Measurements from ENCODE around the gene DPYD. TPM values are rescaled to one million over a fixed set of nuclear protein-coding genes. Genes with fewer than 3 reads are reported as not detected.

DPYD gene
- total RNA-seq, 1 experiment from 2014 or later: 0.46 TPM

DNA sequence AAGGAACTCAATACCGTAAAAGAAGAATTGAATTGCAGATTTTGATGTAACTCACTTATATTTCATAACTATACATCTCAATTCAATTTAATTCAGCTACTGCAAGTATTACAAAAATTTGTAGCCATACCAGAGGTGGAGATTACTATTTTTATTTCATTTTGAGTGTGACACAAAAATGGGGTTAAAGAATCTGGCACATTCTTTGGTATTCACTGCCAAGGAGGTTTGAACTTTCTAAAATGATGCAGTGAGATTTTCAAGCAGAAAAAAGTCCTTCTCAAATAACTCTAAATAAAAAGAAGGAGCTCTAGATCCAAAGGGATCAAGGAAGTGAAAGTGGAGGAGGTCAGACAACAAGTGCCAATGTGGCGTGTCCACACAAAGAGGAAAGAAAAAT lies 569.0 kb downstream of the DPYD start:
- DNase-seq (ENCODE audit: low spot score): no peak
- ChIA-PET POLR2A (no interaction called here), CTCF (no interaction called here)
- Mint-ChIP-seq H3K4me3 (no peak overlapping the region), H3K27ac (no peak overlapping the region), H3K4me1 (peaks cover 15% of the 10 kb centered on the region), H3K36me3 (peaks cover 2% of the 10 kb centered on the region; the same call in 1 of the 2 replicates), H3K9me3 (peaks cover 9% of the 10 kb centered on the region), H3K27me3 (ENCODE audit: low read depth) (no peaks in the 10 kb centered on the region)
- ATAC-seq: no peak
- TF ChIP-seq, protein P1, sequence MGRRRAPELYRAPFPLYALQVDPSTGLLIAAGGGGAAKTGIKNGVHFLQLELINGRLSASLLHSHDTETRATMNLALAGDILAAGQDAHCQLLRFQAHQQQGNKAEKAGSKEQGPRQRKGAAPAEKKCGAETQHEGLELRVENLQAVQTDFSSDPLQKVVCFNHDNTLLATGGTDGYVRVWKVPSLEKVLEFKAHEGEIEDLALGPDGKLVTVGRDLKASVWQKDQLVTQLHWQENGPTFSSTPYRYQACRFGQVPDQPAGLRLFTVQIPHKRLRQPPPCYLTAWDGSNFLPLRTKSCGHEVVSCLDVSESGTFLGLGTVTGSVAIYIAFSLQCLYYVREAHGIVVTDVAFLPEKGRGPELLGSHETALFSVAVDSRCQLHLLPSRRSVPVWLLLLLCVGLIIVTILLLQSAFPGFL (CRISPR knock-in tag; IDR thresholded peaks at IDR 0.05; ENCODE audit: borderline replicate concordance): no peak
- TF ChIP-seq, protein P2, sequence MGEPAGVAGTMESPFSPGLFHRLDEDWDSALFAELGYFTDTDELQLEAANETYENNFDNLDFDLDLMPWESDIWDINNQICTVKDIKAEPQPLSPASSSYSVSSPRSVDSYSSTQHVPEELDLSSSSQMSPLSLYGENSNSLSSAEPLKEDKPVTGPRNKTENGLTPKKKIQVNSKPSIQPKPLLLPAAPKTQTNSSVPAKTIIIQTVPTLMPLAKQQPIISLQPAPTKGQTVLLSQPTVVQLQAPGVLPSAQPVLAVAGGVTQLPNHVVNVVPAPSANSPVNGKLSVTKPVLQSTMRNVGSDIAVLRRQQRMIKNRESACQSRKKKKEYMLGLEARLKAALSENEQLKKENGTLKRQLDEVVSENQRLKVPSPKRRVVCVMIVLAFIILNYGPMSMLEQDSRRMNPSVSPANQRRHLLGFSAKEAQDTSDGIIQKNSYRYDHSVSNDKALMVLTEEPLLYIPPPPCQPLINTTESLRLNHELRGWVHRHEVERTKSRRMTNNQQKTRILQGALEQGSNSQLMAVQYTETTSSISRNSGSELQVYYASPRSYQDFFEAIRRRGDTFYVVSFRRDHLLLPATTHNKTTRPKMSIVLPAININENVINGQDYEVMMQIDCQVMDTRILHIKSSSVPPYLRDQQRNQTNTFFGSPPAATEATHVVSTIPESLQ (CRISPR knock-in tag; IDR thresholded peaks at IDR 0.05): no peak
- TF ChIP-seq ZNF263 (CRISPR knock-in tag; IDR thresholded peaks at IDR 0.05; ENCODE audit: low read depth): no peak
- TF ChIP-seq, protein P3, sequence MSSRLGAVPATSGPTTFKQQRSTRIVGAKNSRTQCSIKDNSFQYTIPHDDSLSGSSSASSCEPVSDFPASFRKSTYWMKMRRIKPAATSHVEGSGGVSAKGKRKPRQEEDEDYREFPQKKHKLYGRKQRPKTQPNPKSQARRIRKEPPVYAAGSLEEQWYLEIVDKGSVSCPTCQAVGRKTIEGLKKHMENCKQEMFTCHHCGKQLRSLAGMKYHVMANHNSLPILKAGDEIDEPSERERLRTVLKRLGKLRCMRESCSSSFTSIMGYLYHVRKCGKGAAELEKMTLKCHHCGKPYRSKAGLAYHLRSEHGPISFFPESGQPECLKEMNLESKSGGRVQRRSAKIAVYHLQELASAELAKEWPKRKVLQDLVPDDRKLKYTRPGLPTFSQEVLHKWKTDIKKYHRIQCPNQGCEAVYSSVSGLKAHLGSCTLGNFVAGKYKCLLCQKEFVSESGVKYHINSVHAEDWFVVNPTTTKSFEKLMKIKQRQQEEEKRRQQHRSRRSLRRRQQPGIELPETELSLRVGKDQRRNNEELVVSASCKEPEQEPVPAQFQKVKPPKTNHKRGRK (CRISPR knock-in tag; IDR thresholded peaks at IDR 0.05; ENCODE audit: borderline replicate concordance): no peak
- TF ChIP-seq, protein P4, sequence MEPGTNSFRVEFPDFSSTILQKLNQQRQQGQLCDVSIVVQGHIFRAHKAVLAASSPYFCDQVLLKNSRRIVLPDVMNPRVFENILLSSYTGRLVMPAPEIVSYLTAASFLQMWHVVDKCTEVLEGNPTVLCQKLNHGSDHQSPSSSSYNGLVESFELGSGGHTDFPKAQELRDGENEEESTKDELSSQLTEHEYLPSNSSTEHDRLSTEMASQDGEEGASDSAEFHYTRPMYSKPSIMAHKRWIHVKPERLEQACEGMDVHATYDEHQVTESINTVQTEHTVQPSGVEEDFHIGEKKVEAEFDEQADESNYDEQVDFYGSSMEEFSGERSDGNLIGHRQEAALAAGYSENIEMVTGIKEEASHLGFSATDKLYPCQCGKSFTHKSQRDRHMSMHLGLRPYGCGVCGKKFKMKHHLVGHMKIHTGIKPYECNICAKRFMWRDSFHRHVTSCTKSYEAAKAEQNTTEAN (CRISPR knock-in tag; IDR thresholded peaks at IDR 0.05): no peak

DNA sequence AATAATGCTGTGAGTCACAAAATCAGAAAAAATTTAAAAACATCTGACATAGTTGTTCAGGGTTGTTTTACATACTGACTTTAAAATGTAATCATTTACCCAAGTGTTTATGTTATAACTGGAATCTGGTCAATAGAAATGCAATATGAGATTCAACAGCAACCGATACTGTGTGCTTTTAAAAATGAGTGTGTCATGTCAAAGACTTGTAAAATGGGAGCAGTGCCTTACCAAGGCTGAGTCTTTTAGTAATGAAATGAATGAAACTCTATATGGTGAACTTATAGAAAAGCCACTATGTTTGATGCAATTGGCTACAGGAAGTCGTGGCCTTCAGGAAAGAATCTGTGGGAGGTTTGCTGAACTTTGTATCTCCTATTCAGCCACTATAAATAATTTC lies 570.2 kb downstream of the DPYD start:
- Mint-ChIP-seq H3K27me3 (ENCODE audit: low read depth) (no peaks in the 10 kb centered on the region), H3K4me3 (no peak overlapping the region), H3K36me3 (no peaks in the 10 kb centered on the region), H3K9me3 (peaks cover 4% of the 10 kb centered on the region), H3K27ac (no peak overlapping the region), H3K4me1 (peaks cover 15% of the 10 kb centered on the region)
- POLR2A ChIA-PET: no interaction called here
- TF ChIP-seq, protein P5, sequence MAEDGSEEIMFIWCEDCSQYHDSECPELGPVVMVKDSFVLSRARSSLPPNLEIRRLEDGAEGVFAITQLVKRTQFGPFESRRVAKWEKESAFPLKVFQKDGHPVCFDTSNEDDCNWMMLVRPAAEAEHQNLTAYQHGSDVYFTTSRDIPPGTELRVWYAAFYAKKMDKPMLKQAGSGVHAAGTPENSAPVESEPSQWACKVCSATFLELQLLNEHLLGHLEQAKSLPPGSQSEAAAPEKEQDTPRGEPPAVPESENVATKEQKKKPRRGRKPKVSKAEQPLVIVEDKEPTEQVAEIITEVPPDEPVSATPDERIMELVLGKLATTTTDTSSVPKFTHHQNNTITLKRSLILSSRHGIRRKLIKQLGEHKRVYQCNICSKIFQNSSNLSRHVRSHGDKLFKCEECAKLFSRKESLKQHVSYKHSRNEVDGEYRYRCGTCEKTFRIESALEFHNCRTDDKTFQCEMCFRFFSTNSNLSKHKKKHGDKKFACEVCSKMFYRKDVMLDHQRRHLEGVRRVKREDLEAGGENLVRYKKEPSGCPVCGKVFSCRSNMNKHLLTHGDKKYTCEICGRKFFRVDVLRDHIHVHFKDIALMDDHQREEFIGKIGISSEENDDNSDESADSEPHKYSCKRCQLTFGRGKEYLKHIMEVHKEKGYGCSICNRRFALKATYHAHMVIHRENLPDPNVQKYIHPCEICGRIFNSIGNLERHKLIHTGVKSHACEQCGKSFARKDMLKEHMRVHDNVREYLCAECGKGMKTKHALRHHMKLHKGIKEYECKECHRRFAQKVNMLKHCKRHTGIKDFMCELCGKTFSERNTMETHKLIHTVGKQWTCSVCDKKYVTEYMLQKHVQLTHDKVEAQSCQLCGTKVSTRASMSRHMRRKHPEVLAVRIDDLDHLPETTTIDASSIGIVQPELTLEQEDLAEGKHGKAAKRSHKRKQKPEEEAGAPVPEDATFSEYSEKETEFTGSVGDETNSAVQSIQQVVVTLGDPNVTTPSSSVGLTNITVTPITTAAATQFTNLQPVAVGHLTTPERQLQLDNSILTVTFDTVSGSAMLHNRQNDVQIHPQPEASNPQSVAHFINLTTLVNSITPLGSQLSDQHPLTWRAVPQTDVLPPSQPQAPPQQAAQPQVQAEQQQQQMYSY (CRISPR knock-in tag; IDR thresholded peaks at IDR 0.05): no peak
- no peak for TF ChIP-seq ZNF396 (CRISPR knock-in tag; IDR thresholded peaks at IDR 0.05; ENCODE audit: borderline replicate concordance)
- TF ChIP-seq, protein P6, sequence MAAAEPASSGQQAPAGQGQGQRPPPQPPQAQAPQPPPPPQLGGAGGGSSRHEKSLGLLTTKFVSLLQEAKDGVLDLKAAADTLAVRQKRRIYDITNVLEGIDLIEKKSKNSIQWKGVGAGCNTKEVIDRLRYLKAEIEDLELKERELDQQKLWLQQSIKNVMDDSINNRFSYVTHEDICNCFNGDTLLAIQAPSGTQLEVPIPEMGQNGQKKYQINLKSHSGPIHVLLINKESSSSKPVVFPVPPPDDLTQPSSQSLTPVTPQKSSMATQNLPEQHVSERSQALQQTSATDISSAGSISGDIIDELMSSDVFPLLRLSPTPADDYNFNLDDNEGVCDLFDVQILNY (CRISPR knock-in tag; IDR thresholded peaks at IDR 0.05): no peak
- no peak for TF ChIP-seq SP1 (CRISPR knock-in tag; conservative IDR thresholded peaks at IDR 0.05)
- no peak for TF ChIP-seq ELF4 (CRISPR knock-in tag; IDR thresholded peaks at IDR 0.05; ENCODE audit: low read depth)
- TF ChIP-seq ZNF138 (CRISPR knock-in tag; conservative IDR thresholded peaks at IDR 0.05): no peak
- TF ChIP-seq SMAD4 (CRISPR knock-in tag; IDR thresholded peaks at IDR 0.05): no peak
- no peak for TF ChIP-seq OVOL2 (CRISPR knock-in tag; IDR thresholded peaks at IDR 0.05; ENCODE audit: borderline replicate concordance)
- TF ChIP-seq, protein P7, sequence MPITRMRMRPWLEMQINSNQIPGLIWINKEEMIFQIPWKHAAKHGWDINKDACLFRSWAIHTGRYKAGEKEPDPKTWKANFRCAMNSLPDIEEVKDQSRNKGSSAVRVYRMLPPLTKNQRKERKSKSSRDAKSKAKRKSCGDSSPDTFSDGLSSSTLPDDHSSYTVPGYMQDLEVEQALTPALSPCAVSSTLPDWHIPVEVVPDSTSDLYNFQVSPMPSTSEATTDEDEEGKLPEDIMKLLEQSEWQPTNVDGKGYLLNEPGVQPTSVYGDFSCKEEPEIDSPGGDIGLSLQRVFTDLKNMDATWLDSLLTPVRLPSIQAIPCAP (CRISPR knock-in tag; IDR thresholded peaks at IDR 0.05): no peak
- TF ChIP-seq MYBL2 (CRISPR knock-in tag; IDR thresholded peaks at IDR 0.05): no peak
- TF ChIP-seq HMGA2 (CRISPR knock-in tag; IDR thresholded peaks at IDR 0.05): no peak
- no peak for TF ChIP-seq TEAD1 (CRISPR knock-in tag; IDR thresholded peaks at IDR 0.05)
- DNase-seq (ENCODE audit: low spot score) (no peak), ATAC-seq (no peak)
- CTCF ChIA-PET: no interaction called here

Data from WTC11 (cell line).